ENCODE data around the gene FMO4. TPM values are rescaled to one million over a fixed set of nuclear protein-coding genes. Genes with fewer than 3 reads are reported as not detected.

Gene FMO4
- total and polyA plus RNA-seq, 9 of the 15 experiments (the other 6 are each of a cell fraction or from before 2014, with no cell fraction given) = 0.25 to 1.1 (median 0.54) TPM; not detected in 2

DNA sequence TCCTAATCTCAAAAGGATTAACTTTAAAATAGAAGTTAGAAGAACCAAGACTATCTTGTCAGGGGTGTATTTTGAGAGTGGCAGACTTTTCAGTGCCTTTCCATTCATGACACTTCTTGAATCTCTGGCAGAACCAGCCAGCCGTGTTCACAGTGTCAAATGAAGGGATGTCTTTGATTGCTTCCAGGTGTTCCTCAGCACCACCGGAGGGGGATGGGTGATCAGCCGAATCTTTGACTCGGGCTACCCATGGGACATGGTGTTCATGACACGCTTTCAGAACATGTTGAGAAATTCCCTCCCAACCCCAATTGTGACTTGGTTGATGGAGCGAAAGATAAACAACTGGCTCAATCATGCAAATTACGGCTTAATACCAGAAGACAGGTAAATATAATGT, 33.4 kb upstream of the FMO4 start (continued):
- TF ChIP-seq, protein P1, sequence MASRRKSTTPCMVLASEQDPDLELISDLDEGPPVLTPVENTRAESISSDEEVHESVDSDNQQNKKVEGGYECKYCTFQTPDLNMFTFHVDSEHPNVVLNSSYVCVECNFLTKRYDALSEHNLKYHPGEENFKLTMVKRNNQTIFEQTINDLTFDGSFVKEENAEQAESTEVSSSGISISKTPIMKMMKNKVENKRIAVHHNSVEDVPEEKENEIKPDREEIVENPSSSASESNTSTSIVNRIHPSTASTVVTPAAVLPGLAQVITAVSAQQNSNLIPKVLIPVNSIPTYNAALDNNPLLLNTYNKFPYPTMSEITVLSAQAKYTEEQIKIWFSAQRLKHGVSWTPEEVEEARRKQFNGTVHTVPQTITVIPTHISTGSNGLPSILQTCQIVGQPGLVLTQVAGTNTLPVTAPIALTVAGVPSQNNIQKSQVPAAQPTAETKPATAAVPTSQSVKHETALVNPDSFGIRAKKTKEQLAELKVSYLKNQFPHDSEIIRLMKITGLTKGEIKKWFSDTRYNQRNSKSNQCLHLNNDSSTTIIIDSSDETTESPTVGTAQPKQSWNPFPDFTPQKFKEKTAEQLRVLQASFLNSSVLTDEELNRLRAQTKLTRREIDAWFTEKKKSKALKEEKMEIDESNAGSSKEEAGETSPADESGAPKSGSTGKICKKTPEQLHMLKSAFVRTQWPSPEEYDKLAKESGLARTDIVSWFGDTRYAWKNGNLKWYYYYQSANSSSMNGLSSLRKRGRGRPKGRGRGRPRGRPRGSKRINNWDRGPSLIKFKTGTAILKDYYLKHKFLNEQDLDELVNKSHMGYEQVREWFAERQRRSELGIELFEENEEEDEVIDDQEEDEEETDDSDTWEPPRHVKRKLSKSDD (conservative IDR thresholded peaks at IDR 0.05; ENCODE audit: low read length) = no peak
- no peak for TF ChIP-seq CCAR2 (IDR thresholded peaks at IDR 0.05; ENCODE audit: low read depth, low read length)
- no peak for TF ChIP-seq RAD21 (CRISPR knock-in tag; conservative IDR thresholded peaks at IDR 0.05 in 1 of 2, IDR thresholded peaks at IDR 0.05 in 1 of 2)
- no peak for TF ChIP-seq ELK3 (CRISPR knock-in tag; IDR thresholded peaks at IDR 0.05)
- no peak for TF ChIP-seq SMARCA5 (IDR thresholded peaks at IDR 0.05)
- no peak for TF ChIP-seq RCOR1 (IDR thresholded peaks at IDR 0.05; ENCODE audit: borderline replicate concordance in 1 of 2, low read depth in 2 of 2, low read length in 2 of 2)
- TF ChIP-seq ETV1 (tag; conservative IDR thresholded peaks at IDR 0.05; ENCODE audit: low read depth) = no peak
- no peak for TF ChIP-seq BRF2 (IDR thresholded peaks at IDR 0.05; ENCODE audit: borderline replicate concordance, insufficient read depth, insufficient read length)
- no peak for TF ChIP-seq SREBF2 (CRISPR knock-in tag; IDR thresholded peaks at IDR 0.05)
